HG02885 (cell line): ENCODE data around the gene COPS7A.

Experiments
- ATAC-seq: cut with Tn5 transposase; IDR thresholded peaks from one replicate; pipeline ENCODE4 v1.9.1; 2021; ENCODE audit warnings: mild to moderate bottlenecking; ENCODE audit not compliant: unreplicated experiment, poor library complexity

The COPS7A gene

DNA sequence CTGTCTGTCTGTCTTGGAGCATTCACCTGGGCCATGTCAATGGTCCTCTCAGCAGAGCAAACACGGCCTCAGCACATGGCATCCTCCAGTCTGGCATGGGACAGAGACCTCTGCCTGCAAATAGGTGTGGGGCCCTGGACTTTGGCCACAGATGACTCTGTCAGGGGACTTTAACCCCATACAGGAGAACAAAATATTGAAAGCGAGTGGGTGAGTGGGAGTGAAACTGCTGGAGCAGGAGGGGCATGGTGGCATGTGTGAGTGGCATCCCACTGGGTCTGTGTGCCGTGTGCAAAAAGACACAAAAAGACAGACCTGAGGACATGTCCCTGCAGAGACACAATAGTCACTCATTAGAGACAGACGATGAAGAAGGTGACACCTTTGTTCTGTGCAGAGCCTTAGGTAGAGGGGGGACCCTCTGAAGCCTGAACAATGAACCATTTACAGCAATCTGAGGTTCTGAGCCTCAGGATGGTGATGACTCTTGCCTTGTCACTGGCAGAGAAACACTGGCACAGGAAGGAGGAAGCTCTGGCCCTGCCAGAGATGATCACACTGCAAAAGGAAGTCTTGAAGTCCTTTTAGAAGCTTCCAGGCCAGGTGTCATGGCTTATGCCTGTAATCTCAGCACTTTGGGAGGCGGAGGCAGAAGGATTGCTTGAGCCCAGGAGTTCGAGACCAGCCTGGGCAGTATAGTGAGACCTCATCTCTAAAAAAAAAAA is 56.0 kb downstream of the COPS7A start:
- no peak for ATAC-seq

DNA sequence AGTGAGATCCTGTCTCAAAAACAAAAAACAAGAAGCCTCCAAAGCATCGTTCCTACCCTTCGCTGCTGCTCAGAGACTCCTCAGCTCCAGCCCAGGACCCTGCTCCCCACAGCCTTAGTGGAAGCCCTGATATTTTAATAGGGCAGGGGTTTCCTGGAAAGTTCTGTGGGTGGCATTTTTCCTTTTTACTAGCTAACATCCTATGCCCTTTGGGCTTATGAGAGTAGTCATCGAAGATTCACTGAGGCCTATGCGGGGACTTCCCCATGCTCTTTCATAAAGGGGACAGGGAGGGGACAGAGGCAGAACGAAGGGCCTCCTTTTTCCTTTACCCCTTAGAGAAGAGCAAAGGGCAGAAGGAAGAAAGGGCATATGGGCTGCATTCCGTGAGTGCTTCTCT is 56.7 kb downstream of the COPS7A start:
- ATAC-seq: no peak
